ENCODE results near the gene GREB1L. TPM values are rescaled to one million over a fixed set of nuclear protein-coding genes. Genes with fewer than 3 reads are reported as not detected.

GREB1L gene
- total RNA-seq: 0.36 and 0.97 TPM in 2 replicates

GRCh38 chr18:21242141-21242779 lies at the start of gene GREB1L:
Gene GREB1L, plus strand, starts transcription at chr18:21242232. Its CDS starts 141,287 bp downstream, at chr18:21383519.

Other genes with a start within 250 kb of the GREB1L start
- gene ROCK1, start 130.4 kb upstream of the GREB1L start, total RNA-seq: 18.1 and 25.1 TPM in 2 replicates